Endometrial microvascular endothelial cells (primary cell): ENCODE measurements around the gene SPATA1. TPM values are rescaled to one million over a fixed set of nuclear protein-coding genes. Genes with fewer than 3 reads are reported as not detected.

Experiments used
- in situ Hi-C: cut with HindIII; loops from 2 replicates; pipeline ENCODE4 v1.10.0; 2017; ENCODE audit warnings: low sequenced_read_pairs, low pct_unique_long_range_greater_than_20kb; ENCODE audit errors: inconsistent ontology term
- total RNA-seq: library from RNA; depleted of rRNA; stranded (reverse); fragments of >200 nt; gene quantifications from one replicate; pipeline ENCODE4 v1.2.3, GENCODE V29; 2015; ENCODE audit errors: inconsistent ontology term

SPATA1 gene
- total RNA-seq, 1 donor from 2014 or later, result not detected

- in situ Hi-C loops, result loop anchor here (10.0 kb wide), 1 partner anchor 98 kb away; no protein-coding TSS in a partner anchor
Observed at GRCh38 chr1:84506729-84507453, 705 bp downstream of the SPATA1 start.

- in situ Hi-C loops, result loop anchor here (10.0 kb wide), 1 partner anchor 97 kb away; no protein-coding TSS in a partner anchor
Observed at GRCh38 chr1:84507887-84508286, 1.7 kb downstream of the SPATA1 start.

- in situ Hi-C loops, result loop anchor here (10.0 kb wide), 1 partner anchor 96 kb away; no protein-coding TSS in a partner anchor
Observed at GRCh38 chr1:84508510-84508909, 2.3 kb downstream of the SPATA1 start.

GRCh38 chr1:84509029-84509428 lies 2.8 kb downstream of the SPATA1 start:
- in situ Hi-C loops, result loop anchor here (10.0 kb wide), 1 partner anchor 96 kb away; no protein-coding TSS in a partner anchor

- in situ Hi-C loops, result no loop called here
Observed at GRCh38 chr1:84510165-84510564, 4.0 kb downstream of the SPATA1 start.

- in situ Hi-C loops, result no loop called here
Observed at GRCh38 chr1:84510668-84511067, 4.5 kb downstream of the SPATA1 start.

GRCh38 chr1:84524590-84524989 lies 18.4 kb downstream of the SPATA1 start:
- in situ Hi-C loops, result no loop called here

GRCh38 chr1:84525779-84526178 lies 19.6 kb downstream of the SPATA1 start:
- in situ Hi-C loops, result no loop called here

GRCh38 chr1:84538599-84538998 lies 32.4 kb downstream of the SPATA1 start:
- in situ Hi-C loops, result no loop called here

GRCh38 chr1:84539972-84540371 lies 33.8 kb downstream of the SPATA1 start:
- in situ Hi-C loops, result no loop called here

GRCh38 chr1:84540759-84541158 lies 34.6 kb downstream of the SPATA1 start:
- in situ Hi-C loops, result no loop called here

- in situ Hi-C loops, result no loop called here
Observed at GRCh38 chr1:84541679-84542078, 35.5 kb downstream of the SPATA1 start.

- in situ Hi-C loops, result no loop called here
Observed at GRCh38 chr1:84550826-84551225, 44.6 kb downstream of the SPATA1 start.

GRCh38 chr1:84569216-84569615 lies 63.0 kb downstream of the SPATA1 start:
- in situ Hi-C loops, result no loop called here

GRCh38 chr1:84570436-84571149 lies 64.4 kb downstream of the SPATA1 start:
- in situ Hi-C loops, result no loop called here

GRCh38 chr1:84571150-84571535 lies 65.0 kb downstream of the SPATA1 start:
- in situ Hi-C loops, result no loop called here

- in situ Hi-C loops, result no loop called here
Observed at GRCh38 chr1:84573481-84573966, 67.3 kb downstream of the SPATA1 start.

GRCh38 chr1:84573967-84574842 lies 68.0 kb downstream of the SPATA1 start, which contains the start of gene CTBS:
TSS of gene CTBS (minus strand) at chr1:84574440. CDS start at chr1:84574415, 25 bp downstream.
- in situ Hi-C loops, result no loop called here

GRCh38 chr1:84574936-84575335 lies 68.8 kb downstream of the SPATA1 start:
- in situ Hi-C loops, result no loop called here
